GM08714 (cell line): ENCODE measurements around the gene SLC12A7.
"Not testable (repeated sequence)": the region's sequence is repeated elsewhere in the genome, so short reads cannot be mapped to it uniquely, and the experiment has no call there.

Experiments used
- H3K4me3 ChIP-seq: fragments of 200-500 bp; sonication (Bioruptor generic); 2 replicates; pipeline ENCODE4 v1.5.1; 2014; ENCODE audit warnings: mild to moderate bottlenecking, low read length, inconsistent platforms
- ZNF274 ChIP-seq: IDR thresholded peaks from 2 replicates; pipeline ENCODE4 v1.6.1; 2012; ENCODE audit warnings: mild to moderate bottlenecking, low read depth, low read length

Gene SLC12A7

DNA sequence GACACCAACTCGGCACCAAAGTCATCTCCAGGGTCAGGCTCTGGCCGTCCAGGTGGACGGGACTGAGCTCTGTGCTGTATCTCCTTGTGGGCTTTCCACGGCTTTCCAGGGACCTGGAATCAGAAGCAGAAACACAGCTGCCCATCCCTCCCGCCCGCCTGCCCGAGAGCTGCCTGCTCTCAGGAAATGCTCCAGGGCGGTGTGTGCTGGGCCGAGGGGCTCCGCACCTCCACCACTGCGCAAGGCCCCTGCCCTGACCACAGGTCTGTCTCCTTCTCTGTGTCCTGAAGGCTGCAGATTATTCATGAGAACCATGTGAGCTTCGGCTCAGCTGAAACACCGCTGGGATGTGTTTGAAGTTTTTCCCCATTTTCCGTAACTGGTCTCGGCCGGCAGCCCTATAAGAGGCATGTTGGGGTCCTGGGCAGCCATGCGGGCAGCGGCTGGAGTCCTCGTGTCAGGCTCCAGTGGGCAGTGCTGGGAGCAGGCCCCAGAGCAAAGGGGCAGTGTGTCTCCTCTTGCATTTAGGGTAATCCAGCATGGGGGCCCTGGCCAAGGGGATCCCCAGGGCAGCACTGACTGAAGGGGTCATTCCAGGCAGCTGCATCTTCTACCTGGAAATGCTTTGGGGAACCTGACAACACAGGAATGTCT is 80.4 kb downstream of the SLC12A7 start:
- TF ChIP-seq ZNF274, result no peak
- no peak overlapping the region for H3K4me3 ChIP-seq

DNA sequence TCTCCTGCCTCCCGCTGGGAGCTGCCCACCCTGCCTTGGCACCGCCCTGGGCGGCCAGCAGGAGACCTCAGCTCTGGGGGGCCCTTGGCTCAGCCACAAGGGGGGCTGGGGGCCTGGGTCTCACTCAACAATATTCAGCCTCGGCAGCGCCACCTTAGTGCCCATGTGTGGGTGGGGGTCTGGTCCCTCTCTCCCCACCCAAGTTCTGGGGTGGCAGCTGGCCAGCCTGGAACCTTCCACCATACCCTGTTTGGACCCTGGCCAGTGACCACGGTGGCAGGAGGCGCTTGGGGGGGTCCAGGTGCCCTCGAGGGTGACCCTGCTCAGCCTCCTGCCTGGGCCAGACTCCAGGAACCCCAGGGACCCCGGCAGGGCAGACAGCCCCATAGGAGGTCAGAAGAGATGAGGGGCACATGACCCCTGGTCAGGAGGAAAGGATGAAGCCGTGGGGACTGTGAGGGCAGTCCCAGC is 81.0 kb downstream of the SLC12A7 start:
- H3K4me3 ChIP-seq, result no peak overlapping the region
- no peak for TF ChIP-seq ZNF274

DNA sequence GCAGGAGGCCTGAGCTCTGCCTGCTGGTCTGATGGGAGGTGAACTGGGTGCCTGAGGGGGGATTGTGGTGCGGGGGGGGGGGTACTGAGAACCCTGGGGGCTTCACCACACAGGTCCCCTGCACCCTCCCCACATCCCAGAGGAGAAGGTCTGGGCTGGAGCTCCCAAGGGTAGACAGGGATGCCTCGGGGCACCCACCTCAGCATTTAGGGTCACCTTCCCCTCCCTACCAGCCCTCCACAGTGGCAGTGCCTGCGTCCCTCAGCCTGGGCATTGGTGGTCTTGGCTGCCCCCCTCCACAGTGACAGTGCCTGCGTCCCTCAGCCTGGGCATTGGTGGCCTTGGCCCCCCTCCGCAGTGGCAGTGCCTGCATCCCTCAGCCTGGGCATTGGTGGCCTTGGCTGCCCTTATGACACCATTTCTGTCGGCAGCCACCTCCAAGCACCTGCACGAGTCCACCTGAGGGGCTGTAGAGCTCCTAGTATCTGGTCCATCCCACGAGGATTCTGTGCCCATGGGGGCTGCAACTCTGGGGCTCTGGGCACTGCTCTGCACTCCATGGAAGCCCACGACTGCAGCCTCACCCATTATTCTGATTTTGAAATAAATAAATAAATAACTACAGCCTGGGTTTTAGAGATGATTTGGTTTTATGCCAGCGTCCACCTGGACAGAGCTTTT is 81.8 kb downstream of the SLC12A7 start:
- H3K4me3 ChIP-seq, result no peak overlapping the region
- TF ChIP-seq ZNF274, result no peak

DNA sequence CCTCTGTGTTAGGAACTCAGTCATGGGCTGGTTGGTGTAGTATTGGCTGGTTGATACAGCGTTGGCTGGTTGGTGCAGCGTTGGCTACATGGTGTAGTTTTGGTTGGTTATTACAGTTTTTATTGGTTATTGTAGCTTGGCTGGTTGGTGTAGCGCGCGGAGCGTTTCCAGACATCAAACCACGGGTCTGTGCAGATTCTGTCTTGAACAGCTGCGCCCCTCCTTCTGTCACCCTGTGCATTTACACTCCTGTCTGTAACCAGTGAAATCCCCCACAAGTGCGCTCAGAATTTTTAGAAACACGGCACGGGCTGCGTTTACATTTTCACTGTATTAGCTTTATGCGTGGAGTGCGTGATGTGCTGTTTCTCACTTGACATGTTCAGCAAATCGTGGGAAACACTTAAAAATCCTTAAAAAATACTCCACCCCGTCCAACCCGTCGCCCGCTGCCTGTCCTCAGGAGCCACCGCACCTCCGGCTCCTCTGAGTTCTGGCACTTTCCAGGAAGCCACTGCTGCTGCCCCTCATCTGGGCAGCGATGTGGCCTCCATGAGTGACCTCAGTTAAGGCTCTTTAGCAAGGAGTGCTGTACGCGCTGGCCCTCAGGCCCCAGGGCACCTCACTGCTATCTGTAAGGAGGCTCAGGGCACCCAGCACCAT is 82.5 kb downstream of the SLC12A7 start:
- H3K4me3 ChIP-seq, result no peak overlapping the region
- TF ChIP-seq ZNF274, result no peak

DNA sequence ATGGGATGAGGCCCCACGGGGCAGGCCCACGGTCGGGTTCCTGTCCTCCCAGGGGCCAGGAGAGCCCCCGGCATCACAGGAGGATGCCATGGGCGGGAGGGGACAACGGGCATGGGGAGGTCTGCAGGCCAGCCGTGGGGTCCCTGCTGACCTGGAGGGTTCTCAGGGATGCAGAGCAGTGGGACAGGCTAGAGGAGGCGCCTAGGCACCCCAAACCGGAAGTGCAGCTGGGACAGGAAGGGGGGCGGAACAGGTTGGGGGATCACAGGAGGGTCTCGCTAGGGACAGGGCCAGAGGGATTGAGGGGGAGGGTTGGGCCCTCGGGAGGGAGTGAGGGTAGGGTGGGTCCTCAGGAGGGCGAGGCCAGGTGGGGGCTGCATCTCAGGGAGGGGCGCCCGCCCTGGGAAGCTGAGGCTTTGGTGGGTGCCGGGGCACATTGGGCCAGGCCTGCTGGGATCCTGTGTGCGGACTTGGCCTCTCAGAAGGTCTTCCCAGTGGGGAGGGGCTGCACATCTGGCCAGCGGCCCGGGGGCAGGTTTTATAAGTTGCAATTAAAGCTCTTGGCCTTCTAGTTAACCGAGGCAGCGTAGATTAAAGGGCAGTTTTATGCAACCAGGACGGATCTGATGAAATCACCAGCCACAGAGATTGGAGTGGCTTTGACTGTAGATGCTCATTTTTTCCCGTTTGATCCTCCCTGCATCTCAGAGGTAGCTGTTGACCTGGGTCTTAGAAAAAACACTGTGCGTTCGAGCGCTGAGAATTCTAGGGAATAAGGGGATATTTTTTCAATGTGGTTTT is 83.2 kb downstream of the SLC12A7 start:
- no peak overlapping the region for H3K4me3 ChIP-seq
- no peak for TF ChIP-seq ZNF274

DNA sequence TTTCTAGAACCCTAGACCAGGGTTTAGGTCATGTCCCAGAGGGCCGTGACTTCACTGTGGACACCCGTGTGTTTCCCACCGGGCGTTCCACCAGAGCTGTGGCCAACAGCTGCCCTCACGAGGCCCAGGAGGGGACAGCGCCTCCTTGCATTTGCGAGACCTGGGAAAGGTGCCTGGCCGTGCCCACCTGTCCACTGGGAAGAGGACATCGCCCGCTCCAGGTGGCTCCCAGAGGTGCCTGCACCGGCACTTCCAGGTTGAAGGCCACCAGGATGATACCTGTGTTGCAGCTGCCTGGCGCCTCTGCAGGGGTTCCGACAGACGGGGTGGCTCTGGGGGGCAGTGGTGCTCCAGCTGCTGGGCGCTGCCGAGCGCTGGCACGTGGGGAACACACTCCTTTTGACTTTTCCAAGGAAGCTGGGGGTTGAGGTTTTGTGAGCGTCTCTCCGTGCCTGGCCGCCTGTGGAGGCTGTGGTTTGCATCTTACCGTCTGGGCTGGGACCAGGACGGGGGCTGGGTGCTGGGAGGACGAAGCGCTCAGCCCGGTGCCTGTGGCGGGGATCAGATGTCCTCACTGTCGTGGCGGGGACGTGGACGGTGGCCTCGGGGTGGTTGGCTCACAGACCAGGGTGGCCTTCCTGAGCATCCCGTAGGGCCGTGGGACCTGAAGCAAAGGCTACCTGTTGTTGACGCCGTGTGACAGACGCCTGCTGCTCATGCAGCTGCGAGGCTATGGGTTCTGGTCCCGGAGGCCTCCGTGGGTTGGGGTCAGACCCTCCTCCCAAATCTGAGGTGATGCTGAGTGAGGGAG is 84.0 kb downstream of the SLC12A7 start:
- no peak overlapping the region for H3K4me3 ChIP-seq

DNA sequence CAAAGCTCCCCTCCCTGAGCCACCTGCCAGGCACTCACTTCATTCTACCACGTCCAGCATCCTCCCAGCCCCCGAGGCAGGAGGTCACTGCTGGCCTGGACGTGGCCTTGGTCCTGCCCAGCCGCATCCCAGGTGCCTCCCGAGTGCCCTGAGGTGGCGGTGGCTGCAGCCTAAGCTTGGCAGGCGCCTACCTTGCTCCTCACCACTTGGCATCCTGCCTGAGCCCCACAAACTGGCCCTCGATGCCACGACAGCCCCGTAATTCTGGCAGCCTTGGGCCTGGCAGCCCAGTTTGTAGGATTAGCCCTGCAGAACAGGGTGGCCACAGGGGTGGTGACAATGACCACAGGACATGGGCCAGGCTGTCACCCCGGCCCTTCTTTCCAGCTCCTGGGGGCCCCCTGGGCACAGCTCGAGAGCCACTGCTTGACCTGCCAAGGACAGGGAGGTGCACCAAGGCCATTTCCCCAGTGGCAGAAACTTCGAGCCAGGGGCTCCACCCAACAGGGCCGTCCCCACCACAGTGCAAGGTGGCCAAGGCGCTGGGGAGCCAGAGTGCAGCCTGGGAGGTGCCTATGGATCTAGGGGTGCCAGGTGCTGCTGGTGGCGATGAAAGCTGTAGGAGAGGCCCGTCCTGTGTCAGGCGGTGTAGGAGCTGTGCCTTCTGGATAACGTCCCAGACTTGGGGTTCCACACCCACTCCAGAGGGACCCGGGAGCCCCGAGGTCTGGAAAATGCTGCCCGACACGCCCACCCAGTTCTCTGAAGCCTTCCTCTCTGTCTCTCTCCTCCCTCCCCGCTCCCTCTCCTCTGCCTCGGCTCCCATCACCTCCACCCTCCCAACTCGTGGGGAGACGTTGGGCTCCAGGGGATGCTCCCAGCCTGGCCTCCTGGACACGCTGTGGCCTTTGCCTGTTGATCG is 84.9 kb downstream of the SLC12A7 start:
- no peak for TF ChIP-seq ZNF274
- no peak overlapping the region for H3K4me3 ChIP-seq

More for the DNA sequence above, 84.0 kb downstream of the SLC12A7 start:
- no peak for TF ChIP-seq ZNF274

DNA sequence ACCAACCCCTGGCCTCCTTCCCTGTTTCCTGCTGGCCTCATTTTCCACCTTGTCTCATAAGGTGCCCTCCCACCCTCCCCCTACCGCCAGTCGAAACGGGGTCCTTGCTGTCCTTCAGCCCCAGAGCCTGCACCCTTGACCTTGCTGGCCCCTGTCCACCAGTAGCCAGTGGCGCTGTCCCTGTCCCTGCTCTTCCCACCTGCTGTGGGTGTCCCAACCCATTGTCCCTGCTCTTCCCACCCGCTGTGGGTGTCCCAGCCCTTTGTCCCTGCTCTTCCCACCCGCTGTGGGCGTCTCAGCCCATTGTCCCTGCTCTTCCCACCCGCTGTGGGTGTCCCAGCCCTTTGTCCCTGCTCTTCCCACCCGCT is 89.9 kb downstream of the SLC12A7 start:
- not testable (repeated sequence) for H3K4me3 ChIP-seq

DNA sequence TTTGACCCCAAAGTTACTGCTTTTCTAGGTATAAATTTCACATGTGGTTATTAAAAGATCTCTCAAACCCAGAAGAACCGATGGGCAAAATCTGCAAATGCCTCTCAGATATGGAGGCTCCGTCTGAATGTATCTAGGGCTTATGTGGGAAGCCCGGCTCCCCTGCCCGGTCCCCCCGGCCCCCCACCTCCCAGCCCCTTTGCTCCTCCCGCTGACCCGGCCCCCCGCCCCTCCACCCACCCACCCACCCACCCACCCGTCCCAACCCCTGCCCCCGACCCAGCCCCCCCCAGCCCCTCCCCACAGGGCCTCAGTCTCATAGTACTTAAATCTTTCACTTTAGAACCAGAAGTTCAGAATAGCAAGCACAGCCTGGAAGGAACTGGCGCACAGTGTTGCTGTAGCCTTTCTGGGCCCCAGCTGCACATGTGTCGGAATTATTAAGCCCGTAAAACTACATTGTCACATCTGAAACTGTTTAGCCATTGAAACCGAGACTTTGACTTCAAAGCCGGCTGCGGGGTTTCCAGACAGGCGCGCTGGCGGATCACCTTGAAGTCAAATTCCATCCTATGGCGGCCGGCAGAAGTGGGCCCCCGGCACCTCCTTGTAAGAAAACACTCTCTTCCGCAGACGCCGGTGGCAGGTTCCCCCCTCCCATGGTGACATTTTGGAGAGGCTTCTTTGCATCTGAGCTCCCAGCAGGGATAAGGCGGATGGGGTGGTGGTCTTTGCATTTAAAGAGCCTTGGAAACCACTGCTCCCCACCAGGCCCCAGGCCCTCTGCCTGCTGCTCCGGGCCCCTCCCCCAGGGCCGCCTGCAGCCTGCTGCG is 90.5 kb downstream of the SLC12A7 start:
- no peak for TF ChIP-seq ZNF274
- H3K4me3 ChIP-seq, result no peak overlapping the region

DNA sequence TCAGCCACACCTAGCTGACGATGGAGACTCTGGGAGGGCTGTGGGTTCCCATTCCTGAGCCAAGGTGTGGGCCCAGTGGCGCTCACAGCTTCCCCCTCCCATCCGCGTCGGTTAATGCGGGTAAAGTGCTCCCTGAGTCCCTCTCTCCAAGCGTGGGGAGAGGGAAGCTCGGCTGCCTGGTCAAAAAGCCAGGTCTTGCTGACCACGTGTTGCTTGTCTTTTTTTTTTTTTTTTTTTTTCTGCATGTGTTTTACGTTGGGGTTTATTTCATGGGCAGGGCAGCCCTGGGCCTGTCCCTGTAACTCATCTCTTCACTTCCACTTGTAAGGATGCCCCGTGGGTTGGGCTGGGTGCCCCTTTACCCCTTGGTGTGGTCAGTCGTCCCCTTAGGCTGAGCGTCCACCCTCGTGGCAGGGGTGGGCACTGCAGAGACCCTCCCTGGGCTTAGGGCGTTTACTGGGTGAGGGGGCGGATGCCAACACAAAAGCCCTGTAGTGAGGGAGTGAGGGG is 91.4 kb downstream of the SLC12A7 start:
- no peak for TF ChIP-seq ZNF274
- no peak overlapping the region for H3K4me3 ChIP-seq

DNA sequence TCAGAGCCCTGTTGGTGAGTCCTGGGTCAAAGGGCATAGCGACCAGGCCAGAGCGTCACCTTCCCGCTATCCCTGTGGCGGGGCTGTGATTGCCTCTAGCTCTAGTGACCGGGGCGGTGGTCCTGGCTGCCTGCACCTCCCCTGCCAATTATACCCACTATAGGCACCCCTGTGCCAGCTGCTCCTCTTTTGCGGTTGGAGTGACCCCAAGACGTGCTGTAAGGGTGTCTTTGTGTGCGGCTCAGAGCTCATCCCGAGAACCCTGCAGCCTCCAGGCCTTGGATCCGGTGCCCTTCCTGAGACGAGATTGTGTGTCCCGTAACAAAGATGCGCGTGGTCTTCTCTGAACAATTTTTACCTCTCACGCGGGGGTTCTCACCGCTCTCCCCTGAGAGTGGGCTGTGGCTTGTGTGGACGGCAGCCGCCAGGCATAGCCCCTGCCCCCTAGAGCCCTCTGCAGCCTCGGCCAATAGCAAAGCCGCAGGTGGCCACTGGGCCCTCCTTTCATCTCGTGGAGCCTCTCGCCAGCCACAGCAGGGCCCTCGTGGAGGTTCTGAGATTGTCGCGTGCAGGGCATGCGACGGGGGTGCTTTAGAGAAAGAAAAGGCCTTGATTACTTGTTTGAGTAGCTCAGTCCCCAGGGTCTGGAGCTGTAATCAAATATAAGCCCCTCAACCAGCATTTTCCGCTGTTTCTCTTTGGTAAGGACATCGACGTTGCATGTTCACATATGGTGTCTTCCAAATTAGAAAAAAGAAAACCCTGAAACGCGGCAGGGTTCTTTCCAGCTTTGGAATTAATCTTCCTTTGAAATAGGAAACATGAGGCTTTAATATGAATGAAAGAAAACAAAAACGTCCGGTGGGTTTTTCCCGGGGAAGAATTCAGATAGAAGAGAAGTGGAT is 92.6 kb downstream of the SLC12A7 start:
- no peak for TF ChIP-seq ZNF274
- H3K4me3 ChIP-seq, result no peak overlapping the region
